Colonic mucosa (tissue), 4 donors: Measurements from ENCODE around the gene SHMT1. TPM values are rescaled to one million over a fixed set of nuclear protein-coding genes. Genes with fewer than 3 reads are reported as not detected.
"Not testable (repeated sequence)": the region's sequence is repeated elsewhere in the genome, so short reads cannot be mapped to it uniquely, and the experiment has no call there.

Source experiments
- DNase-seq: peaks from one replicate; pipeline ENCODE4 v3.0.0-alpha.2; 2020
- H3K27ac ChIP-seq: fragments of 200-600 bp; one replicate; pipeline ENCODE4 v1.8.0; 2021
- H3K27me3 ChIP-seq: fragments of 200-600 bp; one replicate; pipeline ENCODE4 v1.8.0; 2021
- H3K36me3 ChIP-seq: fragments of 200-600 bp; one replicate; pipeline ENCODE4 v1.8.0; 2021
- H3K4me1 ChIP-seq: fragments of 200-600 bp; one replicate; pipeline ENCODE4 v1.8.0; 2021; ENCODE audit warnings: mild to moderate bottlenecking
- H3K4me3 ChIP-seq: fragments of 200-600 bp; one replicate; pipeline ENCODE4 v1.8.0; 2021
- H3K9ac ChIP-seq, 2 donors: one replicate each; pipeline ENCODE4 v1.7.0; 2013; ENCODE audit warnings: control low read depth in 2 of 2, low read depth in 2 of 2, low read length in 2 of 2
- H3K9me3 ChIP-seq: fragments of 200-600 bp; one replicate; pipeline ENCODE4 v1.8.0; 2021
- intact Hi-C: fragments of 100-400 bp; cut with DNase I; formaldehyde crosslinking; loops from one replicate; pipeline ENCODE4 v1.14.1; 2022
- total RNA-seq, 2 donors: library from RNA; stranded (reverse); fragmentation: NEBNext Ultra II Directional in 1 of 2; extraction: Animal tissue kit (Norgen Biotek cat#: 25700) in 1 of 2; gene quantifications; one replicate each; pipeline ENCODE4 v1.2.1, GENCODE V29; 2021
- TF ChIP-seq, protein P1 (sequence below): fragments of 200-600 bp; IDR thresholded peaks from one replicate; pipeline ENCODE4 v1.8.0; 2022; ENCODE audit warnings: antibody characterized with exemption, mild to moderate bottlenecking
- donor health status: healthy.
- donor health status: DM: no; HTN: no; CAD: no.
- donor health status: DM: no; HTN: no; CAD: no.

SHMT1 gene
- total RNA-seq, 2 donors from 2014 or later, result 41.4 to 58.0 TPM

DNA sequence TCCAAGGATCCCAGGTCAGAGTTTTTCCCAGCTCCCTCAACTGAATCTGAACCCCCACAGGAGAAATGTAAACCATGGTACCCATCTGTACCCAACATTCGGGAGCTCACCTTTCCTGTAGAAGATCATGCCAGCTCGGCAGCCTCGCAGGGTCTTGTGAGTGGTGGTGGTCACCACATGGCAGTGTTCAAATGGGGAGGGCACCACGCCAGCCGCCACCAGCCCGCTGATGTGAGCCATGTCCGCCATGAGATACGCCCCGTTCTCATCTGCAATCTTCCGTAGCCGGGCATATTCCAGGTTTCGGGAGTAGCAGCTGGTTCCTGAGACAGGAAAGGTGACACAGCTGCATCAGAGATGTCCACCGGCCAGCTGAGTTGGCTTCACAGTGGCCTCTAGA is 23.4 kb downstream of the SHMT1 start:
- Histone ChIP-seq H3K9me3 (no peaks in the 10 kb centered on the region), H3K27me3 (no peaks in the 10 kb centered on the region), H3K4me1 (no peaks in the 10 kb centered on the region), H3K9ac (no peak overlapping the region), H3K27ac (no peak overlapping the region), H3K36me3 (no peaks in the 10 kb centered on the region), H3K4me3 (no peak overlapping the region)
- no peak for DNase-seq
- intact Hi-C loops, result no loop called here
- TF ChIP-seq, protein P1, sequence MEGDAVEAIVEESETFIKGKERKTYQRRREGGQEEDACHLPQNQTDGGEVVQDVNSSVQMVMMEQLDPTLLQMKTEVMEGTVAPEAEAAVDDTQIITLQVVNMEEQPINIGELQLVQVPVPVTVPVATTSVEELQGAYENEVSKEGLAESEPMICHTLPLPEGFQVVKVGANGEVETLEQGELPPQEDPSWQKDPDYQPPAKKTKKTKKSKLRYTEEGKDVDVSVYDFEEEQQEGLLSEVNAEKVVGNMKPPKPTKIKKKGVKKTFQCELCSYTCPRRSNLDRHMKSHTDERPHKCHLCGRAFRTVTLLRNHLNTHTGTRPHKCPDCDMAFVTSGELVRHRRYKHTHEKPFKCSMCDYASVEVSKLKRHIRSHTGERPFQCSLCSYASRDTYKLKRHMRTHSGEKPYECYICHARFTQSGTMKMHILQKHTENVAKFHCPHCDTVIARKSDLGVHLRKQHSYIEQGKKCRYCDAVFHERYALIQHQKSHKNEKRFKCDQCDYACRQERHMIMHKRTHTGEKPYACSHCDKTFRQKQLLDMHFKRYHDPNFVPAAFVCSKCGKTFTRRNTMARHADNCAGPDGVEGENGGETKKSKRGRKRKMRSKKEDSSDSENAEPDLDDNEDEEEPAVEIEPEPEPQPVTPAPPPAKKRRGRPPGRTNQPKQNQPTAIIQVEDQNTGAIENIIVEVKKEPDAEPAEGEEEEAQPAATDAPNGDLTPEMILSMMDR, result no peak

DNA sequence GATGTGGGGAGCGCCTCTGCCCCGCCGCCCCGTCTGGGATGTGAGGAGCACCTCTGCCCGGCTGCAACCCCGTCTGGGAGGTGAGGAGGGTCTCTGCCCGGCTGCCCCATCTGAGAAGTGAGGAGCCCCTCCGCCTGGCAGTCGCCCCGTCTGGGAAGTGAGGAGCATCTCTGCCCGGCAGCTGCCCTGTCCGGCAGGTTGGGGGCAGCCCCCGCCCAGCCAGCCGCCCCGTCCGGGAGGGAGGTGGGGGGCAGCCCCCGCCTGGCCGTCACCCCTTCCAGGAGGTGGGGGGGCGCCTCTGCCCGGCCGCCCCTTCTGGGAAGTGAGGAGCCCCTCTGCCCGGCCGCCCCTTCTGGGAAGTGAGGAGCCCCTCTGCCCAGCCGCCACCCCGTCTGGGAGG is 25.2 kb downstream of the SHMT1 start:
- H3K9me3 ChIP-seq, intact Hi-C loops, H3K9ac ChIP-seq, H3K36me3 ChIP-seq, H3K27me3 ChIP-seq, H3K4me3 ChIP-seq, H3K4me1 ChIP-seq, DNase-seq, H3K27ac ChIP-seq: not testable (repeated sequence)

DNA sequence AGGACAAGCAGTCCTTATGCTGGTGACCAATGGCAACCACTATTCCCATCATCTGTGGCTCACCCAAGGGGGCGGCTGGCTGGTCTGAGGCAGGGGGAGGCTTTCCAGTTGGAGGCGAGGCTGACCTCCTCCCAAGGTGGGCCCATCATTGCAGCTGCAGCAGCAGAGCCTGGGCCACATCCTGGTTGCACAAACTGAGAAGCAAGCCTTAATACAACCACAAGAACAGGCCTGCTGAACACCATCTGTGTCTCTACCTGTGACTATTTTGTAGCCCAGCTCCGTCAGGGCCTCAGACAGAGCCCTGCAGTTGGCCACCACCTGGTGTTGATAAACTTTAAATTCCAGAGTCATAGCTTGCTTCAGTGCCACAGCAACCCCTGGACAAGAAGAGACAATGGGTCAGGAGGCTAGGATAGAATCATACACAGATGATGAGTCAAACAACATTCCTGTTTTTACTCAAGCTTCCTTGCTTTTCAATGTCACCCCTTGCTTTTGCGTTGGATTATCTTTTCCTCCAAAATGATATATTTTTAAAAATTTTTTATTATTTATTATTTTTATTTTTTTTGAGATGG is 30.4 kb downstream of the SHMT1 start:
- H3K27me3 ChIP-seq, result no peaks in the 10 kb centered on the region
- no peak for DNase-seq
- intact Hi-C loops, result no loop called here
- H3K36me3 ChIP-seq, result no peaks in the 10 kb centered on the region
- TF ChIP-seq, protein P1, result no peak
- H3K27ac ChIP-seq, result no peak overlapping the region
- no peak overlapping the region for H3K4me3 ChIP-seq
- no peaks in the 10 kb centered on the region for H3K9me3 ChIP-seq
- H3K9ac ChIP-seq, result no peak overlapping the region
- H3K4me1 ChIP-seq, result no peaks in the 10 kb centered on the region

DNA sequence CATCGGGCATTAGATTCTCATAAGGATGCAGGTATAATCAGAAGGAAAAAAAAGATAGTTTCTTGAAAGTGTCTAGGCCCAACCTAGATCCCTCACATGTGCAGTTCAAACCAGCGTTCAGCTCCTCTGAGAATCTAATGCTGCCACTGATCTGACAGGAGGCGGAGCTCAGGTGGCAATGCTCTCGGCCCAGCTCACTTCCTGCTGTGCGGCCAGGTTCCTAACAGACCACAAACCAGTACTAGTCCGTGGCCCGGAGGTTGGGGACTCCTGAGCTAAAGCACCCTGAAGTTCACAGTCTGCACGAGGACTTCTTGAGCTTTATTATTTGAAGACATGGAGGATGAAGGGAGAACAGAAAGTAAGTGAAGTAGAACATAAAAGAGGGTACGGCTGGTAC is 31.5 kb downstream of the SHMT1 start:
- intact Hi-C loops, result no loop called here
- H3K4me1 ChIP-seq, result no peaks in the 10 kb centered on the region
- no peak for DNase-seq
- no peaks in the 10 kb centered on the region for H3K36me3 ChIP-seq
- no peak overlapping the region for H3K9ac ChIP-seq
- no peaks in the 10 kb centered on the region for H3K9me3 ChIP-seq
- no peak overlapping the region for H3K27ac ChIP-seq
- no peak overlapping the region for H3K4me3 ChIP-seq
- TF ChIP-seq, protein P1, result no peak
- H3K27me3 ChIP-seq, result no peaks in the 10 kb centered on the region

DNA sequence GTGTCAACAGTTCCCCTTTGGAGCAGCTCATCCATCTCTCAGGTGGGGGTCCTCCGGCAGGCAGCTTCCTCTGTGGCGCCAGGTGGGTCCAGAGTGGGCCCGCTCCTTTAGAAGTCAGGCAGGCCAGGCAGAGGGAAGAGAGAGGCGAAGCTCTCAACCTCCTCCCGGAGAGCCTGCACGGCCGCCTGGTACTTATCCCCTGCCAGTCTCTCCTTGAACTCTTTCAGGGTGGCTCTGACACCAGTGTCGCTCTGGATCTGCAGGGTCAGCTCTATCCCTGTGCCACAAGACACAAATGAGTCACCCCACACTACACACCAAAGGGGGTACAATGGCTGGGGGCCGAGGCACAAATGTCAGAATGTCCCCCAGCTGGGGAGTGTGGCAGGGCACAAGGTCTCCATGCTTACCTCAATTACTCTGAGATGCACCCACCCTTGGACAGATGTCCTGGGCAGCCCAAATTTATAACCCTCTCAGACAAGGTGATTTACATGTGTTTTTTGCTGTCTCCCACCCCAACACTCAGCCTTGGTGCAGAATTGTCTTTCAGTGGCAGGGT is 34.6 kb downstream of the SHMT1 start:
- Histone ChIP-seq H3K9me3 (no peaks in the 10 kb centered on the region), H3K4me3 (no peak overlapping the region), H3K27me3 (no peaks in the 10 kb centered on the region), H3K27ac (no peak overlapping the region), H3K36me3 (peaks cover 1% of the 10 kb centered on the region), H3K4me1 (no peaks in the 10 kb centered on the region), H3K9ac (no peak overlapping the region)
- DNase-seq, result no peak
- TF ChIP-seq, protein P1, result no peak
- intact Hi-C loops, result no loop called here

DNA sequence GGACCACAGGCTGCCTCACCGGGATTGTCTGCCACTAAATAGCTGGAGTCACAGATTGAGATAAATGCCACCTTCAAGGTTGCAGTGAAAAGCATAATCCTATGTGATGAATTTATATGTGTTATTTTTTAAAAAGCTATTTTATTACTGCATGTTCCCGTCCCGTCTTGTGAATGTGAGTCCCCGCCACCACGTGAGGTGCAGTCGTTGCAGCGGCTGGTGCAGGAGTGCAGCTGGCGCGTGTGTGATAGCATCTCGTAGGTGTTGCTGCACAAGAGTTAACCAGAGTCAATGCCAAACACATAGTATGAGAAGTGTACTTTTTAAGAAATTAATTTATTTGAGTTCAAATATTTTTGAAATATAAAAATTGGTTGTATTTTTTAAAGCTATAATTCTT is 35.8 kb downstream of the SHMT1 start:
- Histone ChIP-seq H3K4me1 (no peaks in the 10 kb centered on the region), H3K4me3 (no peak overlapping the region), H3K9me3 (no peaks in the 10 kb centered on the region), H3K27me3 (no peaks in the 10 kb centered on the region), H3K36me3 (peaks cover 4% of the 10 kb centered on the region), H3K9ac (no peak overlapping the region), H3K27ac (no peak overlapping the region)
- intact Hi-C loops, result no loop called here
- TF ChIP-seq, protein P1, result no peak
- no peak for DNase-seq
